GM12874 (cell line): ENCODE results near the gene COMMD10.

Experiments used
- TF ChIP-seq, protein P1 (sequence below): IDR thresholded peaks from 2 replicates; pipeline ENCODE4 v1.5.1; 2011; ENCODE audit warnings: low read depth, mild to moderate bottlenecking, control low read depth, low read length, moderate library complexity; ENCODE audit not compliant: insufficient read depth

Gene COMMD10

DNA sequence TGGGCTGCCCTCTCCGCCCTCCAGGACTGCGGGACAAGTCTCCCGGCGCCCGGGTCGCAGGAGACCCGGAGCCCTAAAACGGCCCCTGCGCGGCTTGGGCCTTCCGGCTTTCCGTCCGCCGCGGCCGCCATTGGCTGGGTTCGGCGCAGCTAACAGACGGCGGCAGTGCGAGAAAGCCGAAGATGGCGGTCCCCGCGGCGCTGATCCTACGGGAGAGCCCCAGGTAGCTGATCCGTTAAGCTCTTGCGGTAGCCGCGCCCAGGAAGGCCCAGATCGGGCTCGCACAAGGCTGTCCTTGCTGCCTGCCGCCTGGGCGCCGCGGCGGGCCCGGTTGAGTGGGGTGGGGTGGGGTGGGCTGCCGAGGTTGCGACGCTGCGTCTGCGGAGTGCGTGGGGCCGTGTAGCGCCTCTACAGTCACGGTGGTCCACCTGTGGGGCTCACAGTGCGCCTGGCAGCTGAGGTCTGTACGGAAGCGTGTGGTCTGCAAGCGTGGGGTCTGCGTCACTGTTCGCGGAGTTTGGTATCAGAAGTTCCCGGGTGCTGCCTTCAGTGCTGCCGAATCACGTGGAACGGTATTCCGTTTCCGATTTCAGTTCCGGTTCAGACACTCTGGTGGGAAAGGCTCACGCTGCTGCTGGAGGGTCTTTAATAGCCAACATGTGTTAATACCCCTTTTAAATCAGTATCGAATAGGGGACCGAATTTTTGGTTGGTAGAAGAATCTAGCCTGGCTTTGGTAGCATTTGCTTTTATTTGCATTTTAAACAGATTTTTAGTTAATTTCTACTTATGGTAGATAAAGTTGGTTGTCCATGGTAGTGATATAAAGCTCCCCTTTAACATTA is at the start of gene COMMD10:
Gene COMMD10 (plus strand): TSS at position 155 of the 845 bp plus-strand sequence.
- TF ChIP-seq, protein P1, sequence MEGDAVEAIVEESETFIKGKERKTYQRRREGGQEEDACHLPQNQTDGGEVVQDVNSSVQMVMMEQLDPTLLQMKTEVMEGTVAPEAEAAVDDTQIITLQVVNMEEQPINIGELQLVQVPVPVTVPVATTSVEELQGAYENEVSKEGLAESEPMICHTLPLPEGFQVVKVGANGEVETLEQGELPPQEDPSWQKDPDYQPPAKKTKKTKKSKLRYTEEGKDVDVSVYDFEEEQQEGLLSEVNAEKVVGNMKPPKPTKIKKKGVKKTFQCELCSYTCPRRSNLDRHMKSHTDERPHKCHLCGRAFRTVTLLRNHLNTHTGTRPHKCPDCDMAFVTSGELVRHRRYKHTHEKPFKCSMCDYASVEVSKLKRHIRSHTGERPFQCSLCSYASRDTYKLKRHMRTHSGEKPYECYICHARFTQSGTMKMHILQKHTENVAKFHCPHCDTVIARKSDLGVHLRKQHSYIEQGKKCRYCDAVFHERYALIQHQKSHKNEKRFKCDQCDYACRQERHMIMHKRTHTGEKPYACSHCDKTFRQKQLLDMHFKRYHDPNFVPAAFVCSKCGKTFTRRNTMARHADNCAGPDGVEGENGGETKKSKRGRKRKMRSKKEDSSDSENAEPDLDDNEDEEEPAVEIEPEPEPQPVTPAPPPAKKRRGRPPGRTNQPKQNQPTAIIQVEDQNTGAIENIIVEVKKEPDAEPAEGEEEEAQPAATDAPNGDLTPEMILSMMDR, result no peak

DNA sequence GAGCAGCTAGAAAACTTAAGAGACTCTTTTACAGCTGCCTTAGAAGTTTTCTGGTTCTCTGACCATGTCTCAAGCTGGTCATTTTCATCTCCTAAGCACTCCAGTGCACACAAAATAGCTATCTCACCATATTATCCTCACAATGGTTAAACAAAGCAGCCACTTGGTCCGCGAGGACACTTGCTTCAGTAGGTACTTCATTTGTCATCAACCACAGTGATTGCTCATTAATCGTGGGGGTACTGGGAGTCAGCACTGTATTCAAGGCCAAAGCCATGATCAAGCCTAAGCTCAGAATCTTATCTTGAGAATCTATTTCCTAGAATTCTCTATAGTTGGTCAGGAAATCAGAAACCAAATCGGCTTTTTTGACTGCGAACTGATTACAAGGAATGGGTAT is 49.7 kb upstream of the COMMD10 start:
- TF ChIP-seq, protein P1, result no peak

DNA sequence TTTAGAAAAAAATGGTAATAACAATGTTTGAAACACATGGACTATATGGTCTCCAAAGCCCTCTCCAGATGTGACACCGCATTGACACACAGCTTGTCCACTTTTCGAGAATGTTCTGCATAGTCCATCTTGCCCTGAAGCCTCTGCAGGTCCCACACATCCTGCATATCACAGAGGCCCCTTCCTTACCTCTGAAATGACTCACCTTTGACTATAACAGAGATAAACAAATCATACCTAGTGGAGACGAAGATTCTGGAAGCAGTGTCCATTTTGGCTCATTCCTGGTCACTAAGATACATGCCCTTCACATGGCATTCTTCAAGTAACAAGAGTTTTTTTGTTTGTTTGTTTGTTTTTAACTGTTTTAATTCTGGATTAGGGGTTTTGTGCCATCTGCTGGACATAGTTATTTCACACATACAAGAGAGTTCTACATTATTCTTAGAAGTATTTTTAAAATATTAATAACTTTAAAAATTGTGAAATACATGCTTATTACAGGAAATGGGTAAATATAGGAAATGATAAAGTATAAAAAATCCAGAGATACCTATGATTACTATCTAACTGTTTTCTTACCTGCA is 47.5 kb upstream of the COMMD10 start:
- TF ChIP-seq, protein P1, result no peak

DNA sequence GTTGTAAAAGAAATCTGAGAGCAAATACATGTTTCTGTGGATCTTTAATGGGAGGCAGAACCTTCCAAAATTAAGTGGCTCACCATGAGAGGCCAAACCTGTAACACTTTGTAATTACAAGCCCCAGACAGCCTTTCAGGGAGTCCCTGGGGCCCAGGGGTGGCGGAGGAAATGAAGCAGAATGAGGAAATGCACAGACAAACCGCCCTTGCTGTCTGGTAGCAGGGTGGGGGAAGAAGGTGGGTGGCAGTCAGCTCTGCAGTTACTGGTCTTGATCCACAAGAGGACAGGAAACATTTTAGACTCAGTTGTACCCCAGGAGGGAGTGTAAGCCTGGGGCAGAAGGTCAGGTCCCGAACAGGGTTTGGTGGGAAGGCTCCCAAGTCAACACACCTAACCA is 46.0 kb upstream of the COMMD10 start:
- TF ChIP-seq, protein P1, result no peak

DNA sequence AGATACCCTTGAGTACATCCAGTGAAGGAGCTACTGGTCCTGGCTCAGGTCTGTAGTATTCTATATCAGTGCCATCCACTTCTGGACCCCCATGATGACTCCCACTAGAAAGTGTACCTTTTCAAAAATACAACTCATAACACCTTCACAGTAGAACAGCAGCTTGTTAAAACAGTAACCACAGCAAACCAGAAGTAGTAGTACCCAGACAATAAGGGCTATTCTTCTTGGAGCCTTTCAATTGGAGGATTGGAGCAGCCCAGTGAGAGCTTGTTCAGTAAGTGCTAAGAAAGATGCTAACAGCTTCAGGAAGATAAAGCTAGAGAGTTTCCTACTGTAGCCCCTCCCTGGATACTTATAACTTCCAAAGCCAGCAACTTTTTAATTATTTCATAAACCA is 42.5 kb upstream of the COMMD10 start:
- TF ChIP-seq, protein P1, result no peak

DNA sequence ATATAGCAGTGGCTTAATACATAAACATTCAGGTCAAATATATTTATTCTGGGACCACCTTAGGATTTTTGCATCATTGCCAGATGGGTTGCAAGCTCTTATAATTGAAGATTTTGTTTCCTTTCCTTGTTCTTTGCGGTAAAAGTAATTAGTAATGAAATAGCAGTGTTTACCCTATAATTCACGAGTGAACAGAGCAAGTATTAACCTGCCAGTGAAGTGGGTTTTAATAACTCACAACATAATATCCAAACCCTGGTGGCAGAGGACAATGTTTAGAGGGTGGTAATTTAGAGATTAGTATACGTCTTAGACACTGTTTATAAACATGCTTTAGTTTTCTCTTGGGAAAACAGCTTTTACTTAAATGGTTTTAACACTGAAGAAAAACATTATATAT is 40.8 kb upstream of the COMMD10 start:
- TF ChIP-seq, protein P1, result no peak

DNA sequence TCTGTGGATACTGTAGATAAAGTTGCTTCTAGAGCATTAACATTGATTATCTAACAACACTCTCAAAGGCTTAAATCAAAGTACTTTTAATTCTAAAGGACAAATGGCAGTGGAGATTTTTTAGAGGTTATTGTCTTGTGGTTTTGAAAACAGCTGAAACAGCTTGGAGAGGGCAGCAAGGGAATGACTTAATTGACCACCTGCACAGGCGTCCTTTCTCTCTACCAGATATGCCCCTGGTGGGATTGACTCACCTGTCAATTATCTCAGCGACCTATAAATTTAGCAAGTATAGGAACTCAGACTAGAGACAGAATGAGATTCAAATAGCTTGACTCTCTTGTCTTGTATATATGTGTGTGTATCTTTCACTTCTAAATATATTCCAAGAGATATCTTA is 39.0 kb upstream of the COMMD10 start:
- TF ChIP-seq, protein P1, result no peak
